Measurements from ENCODE around the gene KPNA3. TPM values are rescaled to one million over a fixed set of nuclear protein-coding genes. Genes with fewer than 3 reads are reported as not detected.

Gene KPNA3
- total and polyA plus RNA-seq, 2 experiments from 2014 or later = 29.8 to 36.4 TPM

GRCh38 chr13:49760558-49760957 lies 31.9 kb downstream of the KPNA3 start:
- Histone ChIP-seq H3K36me3 (ENCODE audit: low read depth) (no peaks in the 10 kb centered on the region), H3K4me3 (no peak overlapping the region), H3K27ac (no peak overlapping the region), H4K20me1 (ENCODE audit: insufficient read depth) (0 out of 2 replicates have a peak, but pooled peaks cover under 1% of the 10 kb centered on the region), H2AFZ (no peak overlapping the region), H3F3A (ENCODE audit: insufficient read depth) (no peaks in the 10 kb centered on the region), H3K9me2 (ENCODE audit: insufficient read depth) (no peaks in the 10 kb centered on the region), H3K79me2 (ENCODE audit: insufficient read depth) (peaks cover 81% of the 10 kb centered on the region), H3K4me1 (ENCODE audit: insufficient read depth) (no peaks in the 10 kb centered on the region), H3K9me3 (ENCODE audit: low read depth) (no peaks in the 10 kb centered on the region), H3K4me2 (ENCODE audit: unreplicated experiment) (no peak overlapping the region), H3K27me3 (replicated peaks; ENCODE audit: insufficient read depth) (no peaks in the 10 kb centered on the region), H3K9ac (no peak overlapping the region)
- WGBS, 2 experiments (ENCODE audit: low coverage in 1 of 2, low lambda C conversion rate in 2 of 2, missing lambda C conversion rate in 2 of 2) = 97 to 100% methylated on average over 5 of the region's 5 CpGs
- in situ Hi-C loops (cut with MboI) = no loop called here
- DNase-seq = no peak
- TF ChIP-seq EZH2phosphoT487 (IDR thresholded peaks at IDR 0.05; ENCODE audit: insufficient read depth, low read depth) (no peak), EZH2 (IDR thresholded peaks at IDR 0.05; ENCODE audit: insufficient read depth, poor library complexity, severe bottlenecking) (no peak)

DNA sequence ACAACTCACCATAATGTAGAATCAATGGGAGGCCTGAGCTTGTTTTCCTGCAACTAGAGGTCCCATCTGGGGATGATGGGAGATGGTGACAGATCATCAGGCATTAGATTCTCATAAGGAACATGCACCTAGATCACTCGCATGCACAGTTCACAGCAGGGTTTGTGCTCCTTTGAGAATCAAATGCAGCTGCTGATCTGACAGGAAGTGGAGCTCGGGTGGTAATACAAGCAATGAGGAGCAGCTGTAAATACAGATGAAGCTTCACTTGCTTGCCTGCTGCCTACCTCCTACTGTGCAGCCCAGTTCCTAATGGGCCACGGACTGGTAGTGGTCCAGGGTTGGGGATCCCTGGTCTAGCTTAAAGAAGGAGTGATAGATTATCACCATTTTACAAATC lies 33.0 kb downstream of the KPNA3 start:
- no peak overlapping the region for H3K4me2 ChIP-seq (ENCODE audit: unreplicated experiment)
- no peaks in the 10 kb centered on the region for H3F3A ChIP-seq (ENCODE audit: insufficient read depth)
- no peak for TF ChIP-seq EZH2phosphoT487 (IDR thresholded peaks at IDR 0.05; ENCODE audit: insufficient read depth, low read depth)
- no peak for TF ChIP-seq EZH2 (IDR thresholded peaks at IDR 0.05; ENCODE audit: insufficient read depth, poor library complexity, severe bottlenecking)
- no peaks in the 10 kb centered on the region for H4K20me1 ChIP-seq (ENCODE audit: insufficient read depth)
- H3K4me1 ChIP-seq (ENCODE audit: insufficient read depth) = no peaks in the 10 kb centered on the region
- no peak overlapping the region for H2AFZ ChIP-seq
- no peaks in the 10 kb centered on the region for H3K36me3 ChIP-seq (ENCODE audit: low read depth)
- 50 to 55% methylated on average over 3 of the region's 3 CpGs for WGBS, 2 experiments (ENCODE audit: low coverage in 1 of 2, low lambda C conversion rate in 2 of 2, missing lambda C conversion rate in 2 of 2)
- H3K27ac ChIP-seq = no peak overlapping the region
- no peaks in the 10 kb centered on the region for H3K27me3 ChIP-seq (replicated peaks; ENCODE audit: insufficient read depth)
- in situ Hi-C loops (cut with MboI) = no loop called here
- no peak overlapping the region for H3K9ac ChIP-seq
- no peaks in the 10 kb centered on the region for H3K9me3 ChIP-seq (ENCODE audit: low read depth)
- H3K9me2 ChIP-seq (ENCODE audit: insufficient read depth) = no peaks in the 10 kb centered on the region
- H3K79me2 ChIP-seq (ENCODE audit: insufficient read depth) = peaks cover 81% of the 10 kb centered on the region
- no peak overlapping the region for H3K4me3 ChIP-seq
- DNase-seq = no peak

DNA sequence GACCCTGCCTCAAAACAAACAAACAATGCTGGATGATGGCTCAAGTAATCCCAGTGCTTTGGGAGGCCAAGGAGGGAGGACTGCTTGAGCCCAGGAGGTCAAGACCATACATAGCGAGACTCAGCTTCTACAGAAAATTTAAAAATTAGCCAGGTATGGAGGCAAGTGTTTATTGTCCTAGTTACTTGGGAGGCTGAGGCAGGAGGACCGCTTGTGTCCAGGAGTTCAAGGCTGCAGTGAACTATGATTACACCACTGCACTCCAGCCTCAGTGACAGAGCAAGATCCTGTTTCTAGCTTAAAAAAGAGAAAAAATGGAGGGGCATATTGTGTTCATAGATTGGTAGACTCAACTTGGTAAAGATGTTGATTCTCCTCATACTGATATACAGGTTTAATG lies 36.2 kb downstream of the KPNA3 start:
- no peak for DNase-seq
- WGBS, 2 experiments (ENCODE audit: low coverage in 1 of 2, low lambda C conversion rate in 2 of 2, missing lambda C conversion rate in 2 of 2) = 46 to 51% methylated on average over 2 of the region's 2 CpGs
- no peaks in the 10 kb centered on the region for H3K9me2 ChIP-seq (ENCODE audit: insufficient read depth)
- H3K79me2 ChIP-seq (ENCODE audit: insufficient read depth) = peaks cover 98% of the 10 kb centered on the region
- H4K20me1 ChIP-seq (ENCODE audit: insufficient read depth) = 0 out of 2 replicates have a peak, but pooled peaks cover 1% of the 10 kb centered on the region
- no peak overlapping the region for H3K27ac ChIP-seq
- no peaks in the 10 kb centered on the region for H3K27me3 ChIP-seq (replicated peaks; ENCODE audit: insufficient read depth)
- H3K4me3 ChIP-seq = no peak overlapping the region
- no peaks in the 10 kb centered on the region for H3F3A ChIP-seq (ENCODE audit: insufficient read depth)
- in situ Hi-C loops (cut with MboI) = no loop called here
- no peak overlapping the region for H3K4me2 ChIP-seq (ENCODE audit: unreplicated experiment)
- H3K9me3 ChIP-seq (ENCODE audit: low read depth) = no peaks in the 10 kb centered on the region
- no peaks in the 10 kb centered on the region for H3K4me1 ChIP-seq (ENCODE audit: insufficient read depth)
- TF ChIP-seq EZH2phosphoT487 (IDR thresholded peaks at IDR 0.05; ENCODE audit: insufficient read depth, low read depth) (no peak), EZH2 (IDR thresholded peaks at IDR 0.05; ENCODE audit: insufficient read depth, poor library complexity, severe bottlenecking) (no peak)
- no peak overlapping the region for H3K9ac ChIP-seq
- H2AFZ ChIP-seq = no peak overlapping the region
- H3K36me3 ChIP-seq (ENCODE audit: low read depth) = no peaks in the 10 kb centered on the region

DNA sequence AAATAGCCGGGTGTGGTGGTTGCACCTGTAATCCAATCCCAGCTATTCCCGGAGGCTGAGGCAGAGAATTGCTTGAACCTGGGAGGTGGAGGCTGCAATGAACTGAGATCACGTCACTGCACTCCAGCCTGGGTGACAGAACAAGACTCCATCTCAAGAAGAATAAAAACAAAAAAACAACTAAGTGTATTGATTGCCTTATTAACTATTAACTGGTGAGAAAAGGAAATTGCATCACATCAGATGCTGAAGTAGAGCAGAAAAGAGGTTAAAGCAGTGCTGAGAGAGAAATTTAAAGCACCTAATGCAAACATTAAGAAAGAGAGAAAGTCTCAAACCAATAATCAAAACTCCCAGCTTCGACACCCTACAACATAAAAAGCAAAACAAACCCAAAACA lies 38.3 kb downstream of the KPNA3 start:
- H3K36me3 ChIP-seq (ENCODE audit: low read depth) = no peaks in the 10 kb centered on the region
- TF ChIP-seq EZH2phosphoT487 (IDR thresholded peaks at IDR 0.05; ENCODE audit: insufficient read depth, low read depth) (no peak), EZH2 (IDR thresholded peaks at IDR 0.05; ENCODE audit: insufficient read depth, poor library complexity, severe bottlenecking) (no peak)
- H3K4me1 ChIP-seq (ENCODE audit: insufficient read depth) = 0 out of 2 replicates have a peak, but pooled peaks cover 7% of the 10 kb centered on the region
- H3K9me3 ChIP-seq (ENCODE audit: low read depth) = no peaks in the 10 kb centered on the region
- no peak overlapping the region for H3K9ac ChIP-seq
- H4K20me1 ChIP-seq (ENCODE audit: insufficient read depth) = peaks cover 9% of the 10 kb centered on the region; the same call in 1 of the 2 replicates
- H3K27me3 ChIP-seq (replicated peaks; ENCODE audit: insufficient read depth) = no peaks in the 10 kb centered on the region
- peaks cover 100% of the 10 kb centered on the region for H3K79me2 ChIP-seq (ENCODE audit: insufficient read depth)
- H3F3A ChIP-seq (ENCODE audit: insufficient read depth) = no peaks in the 10 kb centered on the region
- no peak overlapping the region for H2AFZ ChIP-seq
- WGBS, 2 experiments (ENCODE audit: low coverage in 1 of 2, low lambda C conversion rate in 2 of 2, missing lambda C conversion rate in 2 of 2) = 96 to 97% methylated on average over 4 of the region's 4 CpGs
- no peak overlapping the region for H3K27ac ChIP-seq
- no peaks in the 10 kb centered on the region for H3K9me2 ChIP-seq (ENCODE audit: insufficient read depth)
- no peak overlapping the region for H3K4me2 ChIP-seq (ENCODE audit: unreplicated experiment)
- in situ Hi-C loops (cut with MboI) = no loop called here
- no peak overlapping the region for H3K4me3 ChIP-seq
- no peak for DNase-seq

GRCh38 chr13:49749848-49750247 lies 42.6 kb downstream of the KPNA3 start:
- Histone ChIP-seq H2AFZ (no peak overlapping the region), H3K4me2 (ENCODE audit: unreplicated experiment) (no peak overlapping the region), H3K79me2 (ENCODE audit: insufficient read depth) (peaks cover 95% of the 10 kb centered on the region), H3K27me3 (replicated peaks; ENCODE audit: insufficient read depth) (no peaks in the 10 kb centered on the region), H3K9me3 (ENCODE audit: low read depth) (no peaks in the 10 kb centered on the region), H3K4me3 (no peak overlapping the region), H3K27ac (no peak overlapping the region), H3F3A (ENCODE audit: insufficient read depth) (no peaks in the 10 kb centered on the region), H3K9ac (no peak overlapping the region), H3K36me3 (ENCODE audit: low read depth) (peaks cover 6% of the 10 kb centered on the region; the same call in 1 of the 2 replicates), H3K4me1 (ENCODE audit: insufficient read depth) (0 out of 2 replicates have a peak, but pooled peaks cover 7% of the 10 kb centered on the region), H3K9me2 (ENCODE audit: insufficient read depth) (no peaks in the 10 kb centered on the region), H4K20me1 (ENCODE audit: insufficient read depth) (peaks cover 9% of the 10 kb centered on the region; the same call in 1 of the 2 replicates)
- peak; percentile 36 for DNase-seq
- no peak for TF ChIP-seq EZH2 (IDR thresholded peaks at IDR 0.05; ENCODE audit: insufficient read depth, poor library complexity, severe bottlenecking)
- TF ChIP-seq EZH2phosphoT487 (IDR thresholded peaks at IDR 0.05; ENCODE audit: insufficient read depth, low read depth) = no peak
- 65 to 72% methylated on average over 2 of the region's 2 CpGs for WGBS, 2 experiments (ENCODE audit: low coverage in 1 of 2, low lambda C conversion rate in 2 of 2, missing lambda C conversion rate in 2 of 2)
- in situ Hi-C loops (cut with MboI) = no loop called here

Data from GM23248 (cell line).